HEK293T (cell line): ENCODE data around the gene MED12L.

Source experiments
- CTCF ChIA-PET: fragments of 350-600 bp; formaldehyde crosslinking; extraction: SDS; loops from one replicate; lab custom pipeline; 2021; ENCODE audit warnings: antibody characterized with exemption, inconsistent platforms; lab: Yijun Ruan, JAX
- POLR2A ChIA-PET: fragments of 350-600 bp; formaldehyde crosslinking; extraction: SDS; loops from one replicate; lab custom pipeline; 2020; ENCODE audit warnings: antibody characterized with exemption, inconsistent platforms; lab: Yijun Ruan, JAX
- DNase-seq: peaks from one replicate; pipeline ENCODE4 v3.0.0; 2012; ENCODE audit warnings: mixed read lengths; ENCODE audit errors: extremely low spot score
- ARNT ChIP-seq: fragments of 450-650 bp; IDR thresholded peaks from 2 replicates; pipeline ENCODE4 v1.6.1; 2017; ENCODE audit warnings: mild to moderate bottlenecking
- BHLHE40 ChIP-seq: fragments of 450-650 bp; IDR thresholded peaks from 2 replicates; pipeline ENCODE4 v1.6.1; 2016; ENCODE audit warnings: mild to moderate bottlenecking, moderate library complexity, borderline replicate concordance
- CTBP1 ChIP-seq: fragments of 450-650 bp; IDR thresholded peaks from 2 replicates; pipeline ENCODE4 v1.6.1; 2016; ENCODE audit warnings: borderline replicate concordance
- ELF4 ChIP-seq: fragments of 450-650 bp; IDR thresholded peaks from 2 replicates; pipeline ENCODE4 v1.6.1; 2017; ENCODE audit warnings: antibody characterized with exemption
- FOXA1 ChIP-seq: fragments of 450-650 bp; IDR thresholded peaks from 2 replicates; pipeline ENCODE4 v1.6.1; 2016; ENCODE audit warnings: mild to moderate bottlenecking
- FOXK2 ChIP-seq: fragments of 450-650 bp; IDR thresholded peaks from 2 replicates; pipeline ENCODE4 v1.6.1; 2016; ENCODE audit warnings: mild to moderate bottlenecking
- FOXM1 ChIP-seq: fragments of 450-650 bp; IDR thresholded peaks from 2 replicates; pipeline ENCODE4 v1.6.1; 2017; ENCODE audit warnings: mild to moderate bottlenecking, borderline replicate concordance
- HDGF ChIP-seq: fragments of 450-650 bp; IDR thresholded peaks from 2 replicates; pipeline ENCODE4 v1.6.1; 2017; ENCODE audit warnings: antibody characterized with exemption, borderline replicate concordance
- L3MBTL2 ChIP-seq: fragments of 450-650 bp; conservative IDR thresholded peaks from 2 replicates; pipeline ENCODE4 v1.6.1; 2016; ENCODE audit warnings: mild to moderate bottlenecking
- LEF1 ChIP-seq: fragments of 450-650 bp; IDR thresholded peaks from 2 replicates; pipeline ENCODE4 v1.6.1; 2017; ENCODE audit warnings: mild to moderate bottlenecking, borderline replicate concordance
- NFRKB ChIP-seq: fragments of 450-650 bp; IDR thresholded peaks from 2 replicates; pipeline ENCODE4 v1.6.1; 2016; ENCODE audit warnings: mild to moderate bottlenecking, moderate library complexity
- PKNOX1 ChIP-seq: fragments of 450-650 bp; IDR thresholded peaks from 2 replicates; pipeline ENCODE4 v1.6.1; 2016
- SP1 ChIP-seq: fragments of 450-650 bp; IDR thresholded peaks from 2 replicates; pipeline ENCODE4 v1.6.1; 2017
- SUZ12 ChIP-seq: fragments of 450-650 bp; IDR thresholded peaks from 2 replicates; pipeline ENCODE4 v1.6.1; 2016; ENCODE audit warnings: mild to moderate bottlenecking
- TARDBP ChIP-seq: fragments of 450-650 bp; IDR thresholded peaks from 2 replicates; pipeline ENCODE4 v1.6.1; 2016
- ZNF384 ChIP-seq: fragments of 450-650 bp; IDR thresholded peaks from 2 replicates; pipeline ENCODE4 v1.6.1; 2016

Gene MED12L

GRCh38 chr3:151267066-151267465 is 181.6 kb downstream of the MED12L start:
- TF ChIP-seq NFRKB: no peak
- no peak for TF ChIP-seq HDGF
- no peak for TF ChIP-seq LEF1
- no peak for TF ChIP-seq ZNF384
- TF ChIP-seq PKNOX1: no peak
- TF ChIP-seq FOXM1: no peak
- no peak for TF ChIP-seq L3MBTL2
- no peak for TF ChIP-seq BHLHE40
- TF ChIP-seq FOXK2: no peak
- no peak for TF ChIP-seq SUZ12
- TF ChIP-seq CTBP1: no peak
- TF ChIP-seq ARNT: no peak
- no peak for TF ChIP-seq FOXA1
- POLR2A ChIA-PET: no interaction called here
- DNase-seq: no peak
- CTCF ChIA-PET: interaction anchor here (1.1 kb wide), 1 partner anchor 39 kb away, joined by 4 read pairs; no protein-coding TSS in a partner anchor

DNA sequence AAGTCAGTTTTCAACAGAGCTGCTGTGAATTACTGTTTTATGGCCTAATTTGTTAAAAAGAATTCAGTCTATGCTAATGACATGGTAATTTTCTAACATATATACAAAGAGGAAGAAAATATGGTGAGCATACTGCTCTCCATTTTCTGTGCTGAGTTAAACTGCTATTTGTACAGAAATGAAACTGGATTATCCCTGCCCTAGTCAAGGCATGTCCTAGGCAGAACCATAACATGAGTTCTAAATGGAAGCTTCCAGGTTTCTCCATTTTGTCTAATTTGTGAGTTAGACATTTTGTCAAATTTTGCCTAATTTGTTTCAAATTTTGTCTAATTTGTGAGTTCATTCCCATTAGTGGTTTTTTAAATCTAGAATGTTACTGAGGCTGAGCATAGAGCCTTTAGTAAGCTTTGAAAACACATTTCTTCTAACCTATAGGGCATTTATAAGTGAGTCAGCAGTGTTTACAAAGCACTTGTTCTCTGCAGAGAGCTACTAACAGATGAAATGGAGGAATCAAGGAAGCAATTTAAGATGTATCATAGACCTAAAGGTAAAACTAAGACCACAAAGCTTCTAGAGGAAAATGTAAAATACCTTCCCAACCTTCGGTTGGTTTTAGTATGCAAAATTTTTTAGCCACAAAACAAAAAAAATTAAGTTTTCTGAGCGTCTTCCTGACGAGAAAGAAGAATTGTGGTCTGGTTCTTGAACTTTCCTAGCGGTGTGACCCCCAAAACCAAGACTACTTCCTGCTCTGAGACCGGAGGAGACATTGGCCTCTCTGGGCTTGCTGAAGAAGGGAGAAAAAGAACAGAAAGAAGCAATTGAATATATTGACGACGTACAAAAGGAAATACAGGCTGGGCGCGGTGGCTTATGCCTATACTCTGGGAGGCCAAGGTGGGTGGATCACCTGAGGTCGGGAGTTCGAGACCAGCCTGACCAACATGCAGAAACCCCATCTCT is 183.1 kb downstream of the MED12L start:
- ChIA-PET POLR2A (no interaction called here), CTCF (no interaction called here)
- TF ChIP-seq FOXM1 (no peak), TARDBP (no peak), L3MBTL2 (no peak), FOXA1 (no peak), CTBP1 (no peak), SP1 (no peak), ELF4 (no peak), HDGF (no peak), FOXK2 (no peak), ARNT (no peak), ZNF384 (no peak)
- DNase-seq: no peak

GRCh38 chr3:151269631-151270030 is 184.2 kb downstream of the MED12L start:
- TF ChIP-seq L3MBTL2: no peak
- TF ChIP-seq ELF4: no peak
- TF ChIP-seq FOXM1: no peak
- TF ChIP-seq HDGF: no peak
- TF ChIP-seq BHLHE40: no peak
- TF ChIP-seq NFRKB: no peak
- no peak for TF ChIP-seq FOXK2
- no peak for TF ChIP-seq PKNOX1
- no peak for TF ChIP-seq FOXA1
- no peak for TF ChIP-seq ARNT
- TF ChIP-seq ZNF384: no peak
- TF ChIP-seq SP1: no peak
- no peak for TF ChIP-seq SUZ12
- no peak for TF ChIP-seq CTBP1
- no peak for TF ChIP-seq TARDBP
- no peak for TF ChIP-seq LEF1
- POLR2A ChIA-PET: no interaction called here
- DNase-seq: no peak
- CTCF ChIA-PET: no interaction called here

GRCh38 chr3:151275091-151275490 is 189.6 kb downstream of the MED12L start:
- ChIA-PET POLR2A (no interaction called here), CTCF (no interaction called here)
- no peak for DNase-seq
- TF ChIP-seq FOXM1 (no peak), ELF4 (no peak), HDGF (no peak), SUZ12 (no peak), ZNF384 (no peak), SP1 (no peak), CTBP1 (no peak), ARNT (no peak), TARDBP (no peak), FOXK2 (no peak), BHLHE40 (no peak), L3MBTL2 (no peak), PKNOX1 (no peak), NFRKB (no peak), LEF1 (no peak), FOXA1 (no peak)

DNA sequence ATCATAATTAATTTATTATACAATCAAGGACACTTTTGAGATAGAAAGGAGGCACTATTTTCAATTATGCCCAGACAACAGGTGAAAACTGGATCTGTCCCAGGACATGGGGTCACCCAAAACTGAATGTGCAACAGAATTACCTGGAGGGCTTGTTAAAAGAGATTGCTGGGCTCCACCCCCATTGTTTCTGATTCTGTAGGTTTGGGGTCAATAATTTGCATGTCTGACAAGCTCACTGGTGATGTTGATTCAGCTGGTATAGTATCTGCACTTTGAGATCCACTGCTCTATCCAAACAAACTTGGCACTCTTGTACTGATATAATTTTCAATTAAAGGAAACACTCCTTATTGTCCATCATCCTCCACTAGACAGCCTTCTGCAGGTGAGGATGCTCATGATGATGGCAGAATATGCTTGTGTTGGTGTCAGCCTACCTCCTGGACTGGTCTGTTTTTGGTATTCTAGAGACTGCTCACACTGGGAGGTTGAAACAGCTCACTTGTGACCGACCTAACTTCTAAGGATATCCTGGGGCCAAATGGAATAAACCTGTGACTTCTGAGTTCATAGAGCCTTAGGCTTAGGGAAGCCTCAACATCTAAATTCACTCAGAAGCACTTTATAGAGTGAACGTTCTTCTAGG is 190.7 kb downstream of the MED12L start:
- POLR2A ChIA-PET: no interaction called here
- CTCF ChIA-PET: no interaction called here
- TF ChIP-seq BHLHE40 (no peak), TARDBP (no peak), FOXM1 (no peak), FOXK2 (no peak), SUZ12 (no peak), ARNT (no peak), SP1 (no peak), FOXA1 (no peak), HDGF (no peak), ZNF384 (no peak), L3MBTL2 (no peak), CTBP1 (no peak), PKNOX1 (no peak), LEF1 (no peak), NFRKB (no peak), ELF4 (no peak)
- no peak for DNase-seq
